T-cell (primary cell): ENCODE measurements around the gene CLDN2. TPM values are rescaled to one million over a fixed set of nuclear protein-coding genes. Genes with fewer than 3 reads are reported as not detected.

ENCODE experiments used
- ATAC-seq, 4 experiments: fragments of 200-7000 bp in 3 of 4; fragments of 150-1000 bp in 1 of 4; cut with Tn5 transposase; replicated peaks in 1 of 4; 1 replicate in 3 of 4; 2 replicates in 1 of 4; pipeline ENCODE4 v1.10.0; 2021; ENCODE audit warnings: moderate library complexity in 3 of 4, mild to moderate bottlenecking in 2 of 4, moderate number of reproducible peaks in 1 of 4
- CTCF ChIA-PET, 2 donors: fragments of 300-600 bp; sonication (Branson Sonifier 250); formaldehyde crosslinking; loops; one replicate each; lab custom pipeline; 2022; ENCODE audit warnings: antibody characterized with exemption in 2 of 2; lab: Charles Lee
- POLR2A ChIA-PET, 2 donors: fragments of 300-600 bp; sonication (Branson Sonifier 250); formaldehyde crosslinking; loops; one replicate each; lab custom pipeline; 2022; ENCODE audit warnings: antibody characterized with exemption in 2 of 2; lab: Charles Lee
- DNase-seq, 35 experiments: peaks; one replicate each; pipeline versions ENCODE4 v3.0.0 to v3.0.0-alpha.2; 2013 to 2023
- H3K27ac ChIP-seq: one replicate; pipeline ENCODE4 v1.5.1; 2013; ENCODE audit warnings: low read length
- H3K27me3 ChIP-seq, 2 experiments: replicated peaks in 1 of 2; 1 replicate in 1 of 2; 2 replicates in 1 of 2; pipeline versions ENCODE4 v1.6.1 to v1.7.0; 2013; ENCODE audit warnings: low read length in 1 of 2, mixed read lengths in 1 of 2; ENCODE audit not compliant: control insufficient read depth in 2 of 2, insufficient read depth in 2 of 2; ENCODE audit errors: extremely low read depth in 1 of 2
- H3K36me3 ChIP-seq, 2 donors: 1 replicate in 1 of 2; 2 replicates in 1 of 2; pipeline versions ENCODE4 v1.6.1 to v1.7.0; 2013; ENCODE audit warnings: low read length in 1 of 2; ENCODE audit not compliant: control insufficient read depth in 2 of 2, insufficient read depth in 1 of 2; ENCODE audit errors: extremely low read depth in 1 of 2
- H3K4me1 ChIP-seq, 2 experiments: 1 replicate in 1 of 2; 2 replicates in 1 of 2; pipeline versions ENCODE4 v1.6.1 to v1.7.0; 2013; ENCODE audit warnings: low read length in 2 of 2, mixed read lengths in 1 of 2; ENCODE audit not compliant: insufficient read depth in 2 of 2, control insufficient read depth in 1 of 2; ENCODE audit errors: extremely low read depth in 1 of 2
- H3K4me3 ChIP-seq, 2 donors: 1 replicate in 1 of 2; 2 replicates in 1 of 2; pipeline versions ENCODE4 v1.5.1 to v1.7.0; 2013; ENCODE audit warnings: mild to moderate bottlenecking in 2 of 2, low read length in 1 of 2, moderate library complexity in 1 of 2; ENCODE audit not compliant: control insufficient read depth in 1 of 2; ENCODE audit errors: extremely low read depth in 1 of 2
- H3K9me3 ChIP-seq: 2 replicates; pipeline ENCODE4 v1.7.0; 2013
- H3K27ac Mint-ChIP-seq, 2 donors: one replicate each; pipeline ENCODE4 v1.8.0; 2020 to 2021; ENCODE audit warnings: mild to moderate bottlenecking in 2 of 2, mixed read lengths in 2 of 2
- H3K27me3 Mint-ChIP-seq, 2 donors: one replicate each; pipeline ENCODE4 v1.8.0; 2021 to 2022; ENCODE audit warnings: mixed read lengths in 2 of 2
- H3K36me3 Mint-ChIP-seq: one replicate; pipeline ENCODE4 v1.8.0; 2021; ENCODE audit warnings: mixed read lengths
- H3K4me1 Mint-ChIP-seq, 3 donors: one replicate each; pipeline ENCODE4 v1.8.0; 2020 to 2022; ENCODE audit warnings: mixed read lengths in 3 of 3, mild to moderate bottlenecking in 1 of 3
- H3K4me3 Mint-ChIP-seq, 3 donors: one replicate each; pipeline ENCODE4 v1.8.0; 2020 to 2022; ENCODE audit warnings: mild to moderate bottlenecking in 3 of 3, mixed read lengths in 3 of 3, moderate library complexity in 3 of 3
- H3K9me3 Mint-ChIP-seq, 3 donors: one replicate each; pipeline ENCODE4 v1.8.0; 2020 to 2022; ENCODE audit warnings: mixed read lengths in 3 of 3
- WGBS: methylation state at CpG from one replicate; pipeline ENCODE4 v1.1.5; 2013; ENCODE audit warnings: missing lambda C conversion rate; ENCODE audit not compliant: insufficient coverage; 5-methylcytosine and 5-hydroxymethylcytosine counted together
- total RNA-seq, 35 experiments: library from RNA in 6 of 35; stranded (reverse) in 6 of 35; fragments of 120-200 nt in 1 of 35; gene quantifications; one replicate each; pipeline versions ENCODE4 v1.2.1 to v1.2.4 and lab custom pipeline; 2013 to 2026

Gene CLDN2
- total RNA-seq, 5 donors from 2014 or later (not counting 1 experiment from before 2014, with no cell fraction given): 0.07 to 0.13 TPM; not detected in 3

GRCh38 chrX:106936246-106936645 is 16.0 kb downstream of the CLDN2 start:
- peaks cover 0 to 16% (median 8%) of the 10 kb centered on the region in 3 donors for H3K4me1 Mint-ChIP-seq
- peaks cover 0 to 9% of the 10 kb centered on the region in 2 experiments for H3K4me1 ChIP-seq
- ATAC-seq (no peak), DNase-seq (no peak)
- H3K27ac Mint-ChIP-seq: no peak overlapping the region
- peaks cover 0 to 4% of the 10 kb centered on the region in 2 donors for H3K27me3 Mint-ChIP-seq
- no peak overlapping the region for H3K4me3 Mint-ChIP-seq
- no peaks in the 10 kb centered on the region for H3K9me3 Mint-ChIP-seq
- H3K36me3 ChIP-seq: no peaks in the 10 kb centered on the region
- H3K27ac ChIP-seq: no peak overlapping the region
- no peak overlapping the region for H3K4me3 ChIP-seq
- ChIA-PET POLR2A (no interaction called here), CTCF (no interaction called here)
- H3K9me3 ChIP-seq: no peaks in the 10 kb centered on the region
- WGBS: no CpG with 5 or more reads among the region's 1 CpG
- H3K27me3 ChIP-seq: peaks cover 0 to 2% of the 10 kb centered on the region in 2 experiments
- H3K36me3 Mint-ChIP-seq: peaks cover 5% of the 10 kb centered on the region

GRCh38 chrX:106939566-106939965 is 19.4 kb downstream of the CLDN2 start:
- WGBS: no CpG with 5 or more reads among the region's 3 CpGs
- H3K4me1 ChIP-seq: no peaks in the 10 kb centered on the region
- H3K27me3 ChIP-seq: peaks cover 0 to 2% of the 10 kb centered on the region in 2 experiments
- Mint-ChIP-seq H3K27me3 (peaks cover 0 to 9% of the 10 kb centered on the region in 2 donors), H3K9me3 (no peaks in the 10 kb centered on the region), H3K27ac (no peak overlapping the region), H3K36me3 (peaks cover 20% of the 10 kb centered on the region), H3K4me1 (no peaks in the 10 kb centered on the region), H3K4me3 (no peak overlapping the region)
- CTCF ChIA-PET: no interaction called here
- no peak overlapping the region for H3K27ac ChIP-seq
- POLR2A ChIA-PET: no interaction called here
- ATAC-seq (no peak), DNase-seq (no peak)
- H3K36me3 ChIP-seq: no peaks in the 10 kb centered on the region
- H3K4me3 ChIP-seq: no peak overlapping the region
- no peaks in the 10 kb centered on the region for H3K9me3 ChIP-seq

DNA sequence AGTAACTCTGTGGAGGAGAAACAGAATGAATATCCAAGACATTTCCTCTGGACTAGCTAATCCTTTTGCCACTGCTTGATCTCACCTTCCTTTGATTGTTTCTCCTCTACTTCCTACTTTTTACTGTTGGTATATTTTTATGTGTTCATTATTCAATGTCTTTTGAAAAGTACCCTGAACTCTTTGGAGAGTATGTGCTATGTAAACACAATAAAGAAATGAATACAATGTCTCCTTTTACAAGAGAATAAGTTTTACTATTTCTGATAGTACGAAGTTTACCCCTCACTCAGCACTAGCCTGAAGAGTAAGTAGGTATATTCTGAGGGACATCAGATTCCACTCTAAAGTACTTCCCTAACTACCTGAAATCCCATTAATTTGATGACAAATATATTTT is 19.9 kb downstream of the CLDN2 start:
- no peaks in the 10 kb centered on the region for H3K9me3 Mint-ChIP-seq
- H3K27me3 Mint-ChIP-seq: peaks cover 0 to 11% of the 10 kb centered on the region in 2 donors
- WGBS: no CpG with 5 or more reads among the region's 1 CpG
- H3K4me1 ChIP-seq: no peaks in the 10 kb centered on the region
- POLR2A ChIA-PET: no interaction called here
- no peak overlapping the region for H3K27ac ChIP-seq
- H3K4me3 Mint-ChIP-seq: no peak overlapping the region
- no peaks in the 10 kb centered on the region for H3K36me3 ChIP-seq
- H3K27me3 ChIP-seq: peaks cover 0 to 2% of the 10 kb centered on the region in 2 experiments
- no peaks in the 10 kb centered on the region for H3K4me1 Mint-ChIP-seq
- ATAC-seq (no peak), DNase-seq (no peak)
- CTCF ChIA-PET: no interaction called here
- H3K27ac Mint-ChIP-seq: no peak overlapping the region
- no peak overlapping the region for H3K4me3 ChIP-seq
- peaks cover 20% of the 10 kb centered on the region for H3K36me3 Mint-ChIP-seq
- H3K9me3 ChIP-seq: no peaks in the 10 kb centered on the region

GRCh38 chrX:106946464-106946863 is 26.3 kb downstream of the CLDN2 start:
- H3K27ac ChIP-seq: no peak overlapping the region
- POLR2A ChIA-PET: interaction anchor here (0.6 kb wide), 2 partner anchors 208 to 237 kb away, joined by 3 read pairs; no protein-coding TSS in a partner anchor

DNA sequence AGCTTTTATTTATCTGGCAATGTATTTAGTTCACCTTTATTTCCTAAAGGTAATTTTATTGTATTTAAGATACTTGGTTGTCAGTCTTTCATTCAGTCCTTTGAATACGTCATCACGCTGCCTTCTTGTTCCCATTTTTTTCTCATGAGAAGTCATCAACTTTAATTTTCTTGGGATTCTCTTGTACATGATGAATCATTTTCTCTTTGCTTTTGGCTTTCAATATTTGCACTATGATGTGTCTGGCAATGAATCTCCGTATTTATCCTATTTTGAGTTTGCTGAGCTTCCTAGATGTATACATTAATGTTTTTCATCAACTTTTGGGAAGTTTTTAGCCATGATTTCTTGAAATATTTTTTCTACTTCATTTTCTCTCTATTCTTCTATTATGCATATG is 28.4 kb downstream of the CLDN2 start:
- Mint-ChIP-seq H3K36me3 (peaks cover 12% of the 10 kb centered on the region), H3K4me1 (no peaks in the 10 kb centered on the region), H3K27me3 (peaks cover 0 to 14% of the 10 kb centered on the region in 2 donors), H3K9me3 (no peaks in the 10 kb centered on the region), H3K27ac (no peak overlapping the region), H3K4me3 (no peak overlapping the region)
- Histone ChIP-seq H3K9me3 (no peaks in the 10 kb centered on the region), H3K36me3 (no peaks in the 10 kb centered on the region), H3K27ac (no peak overlapping the region), H3K27me3 (no peaks in the 10 kb centered on the region), H3K4me1 (no peaks in the 10 kb centered on the region), H3K4me3 (no peak overlapping the region)
- ChIA-PET POLR2A (no interaction called here), CTCF (no interaction called here)
- no CpG with 5 or more reads among the region's 3 CpGs for WGBS
- no peak for ATAC-seq
- DNase-seq: no peak

More at GRCh38 chrX:106946464-106946863, 26.3 kb downstream of the CLDN2 start:
- Mint-ChIP-seq H3K27ac (no peak overlapping the region), H3K4me3 (no peak overlapping the region), H3K4me1 (no peaks in the 10 kb centered on the region), H3K9me3 (no peaks in the 10 kb centered on the region), H3K27me3 (peaks cover 0 to 15% of the 10 kb centered on the region in 2 donors), H3K36me3 (peaks cover 24% of the 10 kb centered on the region)
- CTCF ChIA-PET: interaction anchor here in 1 of 2 donors (0.6 kb wide), 1 partner anchor 45 kb away, joined by 3 read pairs; no protein-coding TSS in a partner anchor
- Histone ChIP-seq H3K27me3 (no peaks in the 10 kb centered on the region), H3K36me3 (no peaks in the 10 kb centered on the region), H3K9me3 (no peaks in the 10 kb centered on the region), H3K4me3 (no peak overlapping the region), H3K4me1 (no peaks in the 10 kb centered on the region)
- no peak for ATAC-seq
- no CpG with 5 or more reads among the region's 3 CpGs for WGBS
- DNase-seq: no peak

- Histone ChIP-seq H3K27ac (no peak overlapping the region), H3K27me3 (no peaks in the 10 kb centered on the region), H3K4me1 (no peaks in the 10 kb centered on the region), H3K4me3 (no peak overlapping the region), H3K36me3 (no peaks in the 10 kb centered on the region), H3K9me3 (no peaks in the 10 kb centered on the region)
- peaks cover 12% of the 10 kb centered on the region for H3K36me3 Mint-ChIP-seq
- H3K27me3 Mint-ChIP-seq: peaks cover 0 to 14% of the 10 kb centered on the region in 2 donors
- no peaks in the 10 kb centered on the region for H3K4me1 Mint-ChIP-seq
- no peaks in the 10 kb centered on the region for H3K9me3 Mint-ChIP-seq
- no peak overlapping the region for H3K27ac Mint-ChIP-seq
- ChIA-PET CTCF (interaction anchor here in 1 of 2 donors (0.6 kb wide), 1 partner anchor 51 kb away, joined by 7 read pairs; no protein-coding TSS in a partner anchor), POLR2A (no interaction called here)
- no CpG with 5 or more reads among the region's 1 CpG for WGBS
- ATAC-seq (no peak), DNase-seq (no peak)
- H3K4me3 Mint-ChIP-seq: no peak overlapping the region
Observed at GRCh38 chrX:106949366-106949765, 29.2 kb downstream of the CLDN2 start.
